HCT116 (cell line): Measurements from ENCODE around the gene SUMO4.

Source experiments
- CTCF ChIP-seq, 3 experiments: fragments of 200-600 bp in 1 of 3; sonication (generic) in 1 of 3; IDR thresholded peaks in 2 of 3; conservative IDR thresholded peaks in 1 of 3; 2 replicates each; pipeline ENCODE4 v1.5.1; 2012 to 2017; ENCODE audit warnings: low read depth in 2 of 3, low read length in 2 of 3, antibody characterized with exemption in 1 of 3, borderline replicate concordance in 1 of 3, control low read depth in 1 of 3, mild to moderate bottlenecking in 1 of 3, mixed read lengths in 1 of 3, mixed run types in 1 of 3, moderate library complexity in 1 of 3; ENCODE audit not compliant: insufficient read depth in 1 of 3
- EZH2 ChIP-seq: fragments of 200-600 bp; sonication (generic); IDR thresholded peaks from 2 replicates; pipeline ENCODE4 v1.6.1; 2017; ENCODE audit warnings: antibody characterized with exemption, mixed run types
- JUND ChIP-seq: IDR thresholded peaks from 2 replicates; pipeline ENCODE4 v1.6.1; 2012
- MAX ChIP-seq: IDR thresholded peaks from 2 replicates; pipeline ENCODE4 v1.6.1; 2012
- POLR2A ChIP-seq: IDR thresholded peaks from 2 replicates; pipeline ENCODE4 v1.7.0; 2011; ENCODE audit warnings: borderline replicate concordance; ENCODE audit not compliant: insufficient read depth, insufficient read length; ENCODE audit errors: extremely low read depth
- POLR2AphosphoS5 ChIP-seq: IDR thresholded peaks from 2 replicates; pipeline ENCODE4 v1.6.1; 2011; ENCODE audit warnings: mild to moderate bottlenecking, low read depth, low read length, moderate library complexity
- RAD21 ChIP-seq: IDR thresholded peaks from 2 replicates; pipeline ENCODE4 v1.6.1; 2012; ENCODE audit warnings: low read depth, mild to moderate bottlenecking
- REST ChIP-seq: IDR thresholded peaks from 2 replicates; pipeline ENCODE4 v1.6.1; 2012; ENCODE audit warnings: low read depth
- SIN3A ChIP-seq: IDR thresholded peaks from 2 replicates; pipeline ENCODE4 v1.6.1; 2012; ENCODE audit warnings: low read depth
- TCF7L2 ChIP-seq: IDR thresholded peaks from 2 replicates; pipeline ENCODE4 v1.7.0; 2011; ENCODE audit warnings: borderline replicate concordance, inconsistent platforms; ENCODE audit not compliant: insufficient read depth, insufficient read length; ENCODE audit errors: extremely low read depth
- YY1 ChIP-seq: IDR thresholded peaks from 2 replicates; pipeline ENCODE4 v1.6.1; 2011; ENCODE audit warnings: low read length, low read depth, moderate library complexity, mild to moderate bottlenecking; ENCODE audit not compliant: insufficient replicate concordance; ENCODE audit errors: extremely low read depth
- ZBTB33 ChIP-seq: IDR thresholded peaks from 2 replicates; pipeline ENCODE4 v1.6.1; 2011; ENCODE audit warnings: mild to moderate bottlenecking, low read length, moderate library complexity; ENCODE audit not compliant: insufficient replicate concordance; ENCODE audit errors: extremely low read depth
- ZNF274 ChIP-seq: fragments of 200-500 bp; sonication (Bioruptor generic); IDR thresholded peaks from 2 replicates; pipeline ENCODE4 v1.6.1; 2014; ENCODE audit warnings: mild to moderate bottlenecking, low read depth, low read length, inconsistent platforms

- no peak for TF ChIP-seq CTCF (IDR thresholded peaks at IDR 0.05 in 2 of 3, conservative IDR thresholded peaks at IDR 0.05 in 1 of 3; ENCODE audit: borderline replicate concordance in 1 of 3, insufficient read depth in 1 of 3, low read depth in 2 of 3, low read length in 2 of 3)
- no peak for TF ChIP-seq SIN3A
- TF ChIP-seq POLR2AphosphoS5, result no peak
- no peak for TF ChIP-seq EZH2
- no peak for TF ChIP-seq ZBTB33
- no peak for TF ChIP-seq POLR2A
- TF ChIP-seq MAX, result no peak
- TF ChIP-seq RAD21, result no peak
- no peak for TF ChIP-seq REST
- no peak for TF ChIP-seq TCF7L2
- TF ChIP-seq JUND, result no peak
- TF ChIP-seq YY1, result no peak
- no peak for TF ChIP-seq ZNF274
These were observed 13.9 kb downstream of the SUMO4 start for GRCh38 chr6:149414009-149414408.
